Measurements from ENCODE around the gene GRPEL2. TPM values are rescaled to one million over a fixed set of nuclear protein-coding genes. Genes with fewer than 3 reads are reported as not detected.

GRPEL2 gene
- total and polyA plus RNA-seq, 2 of the 8 experiments (the other 6 are each of a cell fraction or from before 2014, with no cell fraction given): 11.2 to 52.2 TPM

DNA sequence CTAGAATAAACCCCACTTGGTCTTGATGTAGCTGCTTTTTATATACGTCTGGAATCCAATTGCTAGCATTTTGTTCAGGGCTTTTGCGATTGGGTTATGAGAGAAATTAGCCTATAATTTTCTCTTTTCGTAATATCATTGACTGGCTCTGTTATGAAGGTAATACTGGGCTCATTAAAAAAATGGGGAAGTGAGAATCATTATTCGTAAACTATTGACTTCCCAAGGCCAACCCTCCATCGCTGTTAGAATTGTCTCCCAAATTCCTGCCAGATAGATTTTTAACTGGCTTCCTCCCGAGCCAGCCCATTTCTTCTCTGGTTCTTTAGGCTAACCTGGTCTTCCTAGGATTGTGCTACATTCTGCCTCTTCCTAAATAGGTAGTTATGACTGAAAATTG lies 35.9 kb upstream of the GRPEL2 start:
- Histone ChIP-seq H3K27me3 (replicated peaks in 1 of 4; ENCODE audit: control insufficient read depth in 3 of 4, extremely low read depth in 1 of 4, insufficient read depth in 3 of 4, low read length in 3 of 4) (no peaks in the 10 kb centered on the region), H3K9me3 (ENCODE audit: insufficient read depth in 2 of 2, low read depth in 1 of 2, low read length in 1 of 2) (no peaks in the 10 kb centered on the region), H3K23ac (ENCODE audit: insufficient read length) (no peak overlapping the region), H3K27ac (ENCODE audit: low read depth, low read length) (no peak overlapping the region), H2BK12ac (ENCODE audit: low read depth, low read length) (no peak overlapping the region), H3K56ac (replicated peaks; ENCODE audit: insufficient read length, low read depth, low read length) (no peak overlapping the region), H3K4ac (replicated peaks; ENCODE audit: insufficient read length, low read depth, low read length) (no peak overlapping the region), H2BK5ac (ENCODE audit: low read depth, low read length) (no peak overlapping the region), H3K9ac (replicated peaks in 1 of 4; ENCODE audit: extremely low read depth in 1 of 4, low read depth in 3 of 4, low read length in 3 of 4) (no peak overlapping the region), H3K79me2 (ENCODE audit: control insufficient read depth in 1 of 2, insufficient read depth in 2 of 2, low read length in 2 of 2) (no peaks in the 10 kb centered on the region), H3K4me2 (ENCODE audit: insufficient read depth in 1 of 2, low read depth in 2 of 2, low read length in 2 of 2) (no peak overlapping the region), H2AK5ac (ENCODE audit: low read depth, low read length) (no peak overlapping the region), H2AFZ (ENCODE audit: low read length) (0 out of 2 replicates have a peak overlapping the region, but pooled peaks have one; percentile 4), H3K4me1 (replicated peaks in 1 of 4; ENCODE audit: control insufficient read depth in 3 of 4, insufficient read depth in 4 of 4, low read length in 3 of 4) (peaks cover 0 to 3% (median 1%) of the 10 kb centered on the region in 4 experiments; a peak in 1 of 7 replicates), H4K8ac (ENCODE audit: extremely low read depth, insufficient read depth, low read length) (no peak overlapping the region), H3K4me3 (ENCODE audit: extremely low read depth in 1 of 4, insufficient read depth in 2 of 4, low read depth in 3 of 4, low read length in 4 of 4) (no peak overlapping the region), H2BK120ac (replicated peaks; ENCODE audit: low read depth, low read length) (no peak overlapping the region), H3K36me3 (ENCODE audit: control insufficient read depth in 2 of 4, insufficient read depth in 4 of 4, low read length in 3 of 4) (no peaks in the 10 kb centered on the region), H3K23me2 (ENCODE audit: low read depth, low read length) (no peaks in the 10 kb centered on the region), H4K20me1 (replicated peaks in 1 of 2; ENCODE audit: control insufficient read depth in 1 of 2, insufficient read depth in 2 of 2, low read length in 2 of 2) (no peaks in the 10 kb centered on the region), H3K14ac (ENCODE audit: insufficient read length) (no peak overlapping the region), H4K5ac (ENCODE audit: insufficient read length, low read depth, low read length) (no peak overlapping the region), H2BK15ac (ENCODE audit: low read length) (no peak overlapping the region), H4K91ac (replicated peaks; ENCODE audit: insufficient read length, low read length) (no peak overlapping the region), H2BK20ac (ENCODE audit: low read length) (no peak overlapping the region), H3K18ac (ENCODE audit: extremely low read depth, low read length) (no peak overlapping the region), H3K79me1 (ENCODE audit: low read depth, low read length) (no peaks in the 10 kb centered on the region)
- FAIRE-seq (no peak), DNase-seq (ENCODE audit: low read depth in 1 of 2, low spot score in 2 of 2) (no peak)
- ChIA-PET CTCF (ENCODE audit: partially characterized antibody) (interaction anchor here (0.6 to 5.7 kb wide), 10 partner anchors 11 to 358 kb away, joined by 3 to 24 read pairs (median 6); no protein-coding TSS in a partner anchor), POLR2A (ENCODE audit: partially characterized antibody) (no interaction called here)
- 85% methylated on average over 6 of the region's 6 CpGs; no CpG with 5 or more reads in 1 of the 2 experiments for WGBS, 2 experiments (ENCODE audit: extremely low coverage in 1 of 2, insufficient coverage in 1 of 2, insufficient read length in 1 of 2, insufficient replicate concordance in 2 of 2, low coverage in 1 of 2, low lambda C conversion rate in 2 of 2, missing lambda C conversion rate in 1 of 2)
- no peak for TF ChIP-seq FOSL1 (IDR thresholded peaks at IDR 0.05; ENCODE audit: insufficient read depth, low read depth, low read length)
- no peak for TF ChIP-seq JUN (IDR thresholded peaks at IDR 0.05; ENCODE audit: low read depth, low read length)
- TF ChIP-seq ASH2L (IDR thresholded peaks at IDR 0.05; ENCODE audit: low read length): no peak
- no peak for TF ChIP-seq EP300 (IDR thresholded peaks at IDR 0.05; ENCODE audit: borderline replicate concordance in 1 of 2, low read depth in 2 of 2, low read length in 2 of 2)
- no peak for TF ChIP-seq HDAC6 (IDR thresholded peaks at IDR 0.05; ENCODE audit: low read depth, low read length)
- no peak for TF ChIP-seq BCL11A (IDR thresholded peaks at IDR 0.05; ENCODE audit: low read depth in 2 of 2, low read length in 2 of 2)
- no peak for TF ChIP-seq EZH2 (IDR thresholded peaks at IDR 0.05; ENCODE audit: low read depth, low read length, severe bottlenecking)
- no peak for TF ChIP-seq TBP (IDR thresholded peaks at IDR 0.05; ENCODE audit: low read depth, low read length)
- TF ChIP-seq, protein P1, sequence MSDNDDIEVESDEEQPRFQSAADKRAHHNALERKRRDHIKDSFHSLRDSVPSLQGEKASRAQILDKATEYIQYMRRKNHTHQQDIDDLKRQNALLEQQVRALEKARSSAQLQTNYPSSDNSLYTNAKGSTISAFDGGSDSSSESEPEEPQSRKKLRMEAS (IDR thresholded peaks at IDR 0.05): no peak
- TF ChIP-seq POU5F1 (IDR thresholded peaks at IDR 0.05; ENCODE audit: low read depth, low read length): no peak
- TF ChIP-seq KDM5A (IDR thresholded peaks at IDR 0.05; ENCODE audit: low read length): no peak
- TF ChIP-seq RBBP5 (IDR thresholded peaks at IDR 0.05; ENCODE audit: borderline replicate concordance, low read depth, low read length): no peak
- no peak for TF ChIP-seq ZNF274 (IDR thresholded peaks at IDR 0.05; ENCODE audit: borderline replicate concordance, extremely low read depth, low read length)

All from H1 (cell line).